GM18870 (cell line): ENCODE results near the gene MYOZ2.

Source experiments
- ATAC-seq: cut with Tn5 transposase; IDR thresholded peaks from one replicate; pipeline ENCODE4 v1.9.1; 2021; ENCODE audit warnings: moderate library complexity; ENCODE audit not compliant: unreplicated experiment

MYOZ2 gene

DNA sequence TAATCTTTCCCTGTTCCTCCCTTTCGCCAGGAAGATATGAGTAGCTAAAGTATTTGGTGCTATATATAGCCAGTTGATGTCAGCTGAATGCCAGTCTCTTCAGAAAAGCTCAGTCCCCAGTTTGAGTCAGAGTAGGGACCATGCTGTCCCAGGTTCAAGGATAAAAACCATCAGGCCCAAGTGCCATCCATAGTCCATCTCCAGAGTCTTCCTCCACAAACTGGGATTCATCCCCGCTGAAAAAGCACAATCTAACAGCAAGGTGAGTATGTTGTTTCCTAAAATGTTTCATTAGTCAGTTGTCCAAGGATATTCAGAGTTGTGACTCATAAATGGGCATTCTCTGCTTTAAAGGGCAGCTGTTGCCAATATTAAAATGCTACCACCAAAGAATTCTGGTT is at the start of gene MYOZ2:
Gene MYOZ2, plus strand, starts transcription at position 112 of the 401 bp plus-strand sequence. CDS start 694 bp downstream, outside the sequence.
- ATAC-seq, result no peak

DNA sequence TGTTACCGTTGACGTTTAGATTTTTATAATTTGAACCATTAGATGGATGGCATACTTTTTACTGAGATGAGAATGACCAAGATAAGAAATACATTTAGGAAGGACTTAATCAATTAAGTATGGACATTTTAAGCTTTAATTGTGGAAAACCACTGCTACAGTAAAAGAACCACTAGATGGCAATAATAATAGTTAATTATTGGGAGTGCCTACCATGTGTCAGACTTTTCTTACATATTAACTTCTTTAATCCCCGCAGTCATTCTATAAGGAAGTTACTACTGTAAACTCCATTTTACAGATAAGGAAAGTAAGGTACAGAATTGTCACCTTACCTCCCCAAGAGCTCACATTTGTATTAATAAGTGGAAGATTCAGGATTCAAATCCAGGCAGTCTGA is 48.5 kb upstream of the MYOZ2 start:
- no peak for ATAC-seq

DNA sequence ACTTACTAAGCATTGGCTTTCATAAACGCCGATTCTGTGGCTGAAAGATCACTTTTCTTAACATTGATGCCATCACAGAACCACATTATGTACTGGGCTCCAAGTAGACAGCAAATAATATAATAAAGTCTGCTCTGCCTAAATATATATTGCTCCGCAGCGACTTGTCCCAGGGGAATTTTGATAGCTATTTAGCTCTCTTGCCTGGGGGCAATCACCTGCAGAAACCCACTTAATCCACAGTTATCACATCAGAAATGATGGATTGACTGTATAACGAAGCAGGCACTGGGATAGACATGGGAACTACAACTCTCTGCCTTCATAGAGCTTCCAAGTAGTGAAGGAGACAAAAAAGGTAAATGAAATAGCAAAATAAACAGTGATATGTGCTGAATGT is 48.0 kb upstream of the MYOZ2 start:
- ATAC-seq, result no peak

DNA sequence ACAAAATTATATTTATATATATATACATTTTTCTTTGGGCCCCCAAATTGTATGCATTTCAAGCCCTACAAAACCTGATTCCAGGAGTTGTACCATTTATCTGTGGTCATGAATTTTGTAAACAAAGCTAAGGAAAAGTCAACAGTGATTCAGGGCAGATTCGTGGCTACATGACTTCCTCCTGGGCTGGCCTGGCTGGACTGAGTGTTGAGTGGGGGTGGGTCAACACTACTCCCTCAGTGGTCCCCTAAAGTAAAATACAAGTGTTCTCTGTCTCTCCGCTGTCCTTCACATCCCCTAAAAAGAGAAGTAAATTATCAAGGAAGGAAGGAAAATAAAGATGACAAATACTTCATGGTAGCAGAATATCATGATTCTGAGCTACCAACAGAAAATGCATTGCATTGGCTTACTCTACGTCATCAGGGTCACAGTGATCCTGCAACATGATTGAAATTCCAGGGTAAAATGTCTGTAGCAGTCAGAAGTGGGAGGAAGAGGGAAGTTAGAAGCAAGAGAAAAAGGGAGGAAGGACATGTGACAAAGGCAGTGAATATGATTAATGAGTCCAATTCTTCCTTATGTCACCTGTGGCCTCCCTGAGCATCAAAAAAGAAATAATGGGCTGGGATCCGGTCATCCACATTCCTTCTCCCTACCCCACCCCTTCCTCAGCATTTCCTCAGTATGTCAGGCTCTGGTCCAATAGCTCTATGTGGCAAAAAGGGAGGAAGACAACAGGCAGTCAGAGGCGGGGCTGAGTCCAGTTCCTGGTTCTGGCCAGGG is 42.4 kb upstream of the MYOZ2 start:
- no peak for ATAC-seq

DNA sequence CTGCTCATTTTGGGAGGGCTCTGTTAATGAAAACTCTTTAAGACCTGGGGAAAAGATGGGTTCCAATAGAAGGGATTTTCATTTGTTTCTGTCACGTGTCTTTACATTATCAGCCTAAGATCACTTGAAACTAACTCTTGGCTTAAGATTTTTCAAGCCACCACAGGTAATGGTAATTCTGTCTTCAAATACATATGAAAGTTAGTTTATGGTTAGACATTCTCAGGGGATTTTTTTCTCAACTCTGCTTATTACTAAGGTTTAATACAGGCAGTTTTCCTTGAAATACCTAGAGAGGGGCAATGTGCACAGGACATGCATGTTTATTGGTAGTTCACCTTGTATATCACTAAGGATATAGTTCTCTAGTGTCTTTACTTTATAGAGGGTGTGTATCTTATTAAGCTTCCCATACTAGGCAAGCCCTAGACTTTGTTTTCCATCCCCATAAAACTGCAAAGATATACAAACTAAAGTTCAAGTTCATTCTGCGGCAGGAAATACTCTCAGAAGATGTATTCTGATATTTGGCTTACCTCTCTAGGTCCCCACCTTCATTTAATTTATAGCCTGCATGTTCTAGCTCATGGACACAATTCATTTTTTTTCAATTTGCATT is 38.2 kb upstream of the MYOZ2 start:
- ATAC-seq, result peak; percentile 45

DNA sequence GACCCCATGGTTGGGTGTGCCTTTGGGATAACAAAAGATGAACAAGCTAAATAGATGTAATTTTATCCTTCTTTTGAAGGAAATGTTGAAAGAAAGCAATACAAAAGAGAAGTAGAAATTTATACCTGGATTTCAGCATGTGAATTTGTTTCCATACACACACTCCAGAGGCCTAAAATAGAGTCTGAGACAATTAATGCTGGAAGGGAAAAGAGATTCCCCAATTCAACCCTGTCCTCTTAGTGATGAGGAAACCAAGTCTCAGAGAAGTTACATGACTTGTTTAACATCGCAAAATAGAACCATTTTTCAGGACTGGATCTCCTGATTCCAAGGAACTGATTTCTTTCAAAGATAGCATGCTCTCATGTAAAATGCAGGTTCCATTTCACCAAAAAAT is 37.3 kb upstream of the MYOZ2 start:
- ATAC-seq, result no peak

DNA sequence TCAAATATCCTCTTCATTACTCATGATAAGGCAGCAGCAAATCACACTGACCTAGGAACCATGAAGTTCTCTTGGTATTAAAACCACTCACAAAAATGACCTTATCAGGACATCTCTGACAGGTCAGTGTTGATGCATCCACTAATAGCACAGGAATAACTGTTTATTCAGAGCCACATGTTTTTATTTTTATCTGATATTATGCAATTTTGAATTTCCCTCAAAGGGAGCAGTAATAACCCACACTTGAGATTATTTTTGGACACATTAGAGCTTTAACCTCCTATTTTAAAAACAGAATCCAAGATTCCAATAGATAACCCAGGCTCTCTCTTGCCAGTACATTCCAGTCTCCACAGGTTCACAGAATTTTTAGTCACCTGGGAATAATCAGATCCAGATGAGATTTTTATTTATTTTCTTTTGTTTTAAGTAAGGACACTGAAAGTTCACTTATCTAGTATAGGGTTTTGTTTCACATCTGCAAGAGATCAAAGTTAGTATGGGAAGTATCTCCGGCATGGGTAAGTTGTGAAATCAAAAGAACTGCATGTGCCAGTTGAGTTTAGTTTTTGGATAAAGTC is 36.3 kb upstream of the MYOZ2 start:
- no peak for ATAC-seq

- no peak for ATAC-seq
Measured at GRCh38 chr4:119100655-119101054, 35.0 kb upstream of the MYOZ2 start.

GRCh38 chr4:119103263-119103662 is 32.4 kb upstream of the MYOZ2 start:
- ATAC-seq, result no peak

DNA sequence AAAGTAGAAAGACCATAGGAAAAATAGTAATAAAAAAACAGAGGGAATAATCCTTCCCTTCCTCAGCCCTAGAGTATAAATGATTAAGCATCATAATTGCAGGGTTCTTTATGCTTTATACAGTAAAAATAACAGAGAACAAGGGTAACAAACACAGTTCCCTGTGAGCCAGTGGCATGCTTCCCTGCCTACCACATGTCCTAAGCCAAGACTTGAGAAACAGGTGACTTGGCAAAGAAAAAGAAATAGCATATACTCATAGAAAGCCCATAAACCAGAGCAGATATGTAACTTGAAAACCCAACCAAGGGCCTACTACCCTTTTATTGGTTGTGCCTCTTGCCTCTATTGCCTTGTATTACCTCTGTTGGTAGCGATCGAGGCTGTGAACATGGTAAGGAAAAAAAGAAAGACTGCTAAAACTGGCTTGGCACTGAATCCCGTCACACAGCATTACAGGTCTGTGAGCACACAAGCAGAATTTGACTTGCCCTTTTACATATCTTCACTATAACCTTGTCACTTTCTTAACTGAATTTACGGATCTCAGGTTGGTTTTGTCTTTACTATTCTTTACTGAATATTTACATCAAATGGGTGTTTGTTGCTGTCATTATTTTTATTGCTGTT is 30.9 kb upstream of the MYOZ2 start:
- ATAC-seq, result no peak

DNA sequence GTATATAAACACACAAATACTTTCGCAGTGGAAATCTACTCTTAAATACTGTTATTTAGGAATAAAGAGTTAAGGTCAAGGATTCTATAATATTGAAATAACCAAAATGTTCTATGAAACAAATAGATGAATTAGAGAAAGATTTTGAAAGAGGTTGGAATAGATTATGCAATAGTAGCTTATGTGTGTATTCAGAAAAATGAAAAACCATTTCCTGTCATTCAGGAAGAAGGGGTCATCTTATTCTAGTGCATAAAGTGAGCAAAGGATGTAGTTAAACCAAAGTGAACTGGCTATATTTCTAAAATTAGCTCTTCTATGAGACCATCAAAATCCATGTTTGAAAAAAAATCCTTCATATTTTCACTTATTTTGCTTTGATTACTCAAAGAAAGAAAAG is 30.0 kb upstream of the MYOZ2 start:
- no peak for ATAC-seq

GRCh38 chr4:119106036-119107000 is 29.3 kb upstream of the MYOZ2 start:
- ATAC-seq, result no peak

GRCh38 chr4:119110121-119110520 is 25.5 kb upstream of the MYOZ2 start:
- ATAC-seq, result no peak

DNA sequence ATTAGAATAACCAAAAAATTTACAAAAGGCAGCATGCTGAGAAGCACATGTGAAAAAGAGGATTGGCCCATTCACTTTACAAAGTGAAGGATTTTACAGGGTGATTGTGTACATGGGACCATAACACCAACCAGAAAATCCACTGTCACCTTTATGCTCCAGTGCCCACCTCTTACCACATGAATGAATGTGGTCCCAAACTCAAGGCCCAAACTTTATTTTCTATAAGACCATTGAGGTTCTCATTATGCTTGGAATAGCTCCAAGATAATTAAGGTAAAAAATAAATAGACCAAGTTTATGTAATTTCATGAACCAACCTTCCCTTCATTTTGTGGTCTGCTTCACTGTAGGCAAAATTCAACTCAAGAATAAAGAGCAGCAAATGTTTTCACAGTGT is 24.3 kb upstream of the MYOZ2 start:
- no peak for ATAC-seq

DNA sequence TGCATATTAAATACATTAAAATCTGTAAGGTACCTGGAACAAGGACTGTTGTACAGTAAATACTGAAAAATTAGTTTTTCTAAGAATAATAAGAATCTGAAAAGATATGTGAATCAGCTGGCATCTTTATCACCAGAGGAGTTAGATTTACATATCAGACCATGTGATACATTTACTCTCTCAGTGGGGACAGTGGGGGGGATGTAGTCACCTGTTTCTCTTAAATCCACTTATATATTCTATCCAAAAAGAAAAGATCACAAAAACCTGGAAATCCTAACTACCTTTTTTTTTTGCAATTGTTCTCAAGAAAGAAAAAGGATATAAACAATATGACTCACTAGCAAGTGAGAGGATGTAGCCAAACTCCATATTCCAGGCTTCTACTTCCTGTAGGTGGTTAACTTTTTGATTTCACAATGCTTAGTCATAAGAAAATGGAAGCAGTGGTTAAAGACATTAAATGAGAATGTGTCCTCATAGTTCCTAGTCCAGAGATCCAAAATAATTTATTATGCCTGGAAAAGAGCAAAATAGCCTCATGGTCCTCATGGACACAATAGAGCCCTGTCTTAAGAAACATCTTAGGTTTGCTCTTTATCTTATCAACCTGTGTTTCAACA is 22.5 kb upstream of the MYOZ2 start:
- no peak for ATAC-seq

DNA sequence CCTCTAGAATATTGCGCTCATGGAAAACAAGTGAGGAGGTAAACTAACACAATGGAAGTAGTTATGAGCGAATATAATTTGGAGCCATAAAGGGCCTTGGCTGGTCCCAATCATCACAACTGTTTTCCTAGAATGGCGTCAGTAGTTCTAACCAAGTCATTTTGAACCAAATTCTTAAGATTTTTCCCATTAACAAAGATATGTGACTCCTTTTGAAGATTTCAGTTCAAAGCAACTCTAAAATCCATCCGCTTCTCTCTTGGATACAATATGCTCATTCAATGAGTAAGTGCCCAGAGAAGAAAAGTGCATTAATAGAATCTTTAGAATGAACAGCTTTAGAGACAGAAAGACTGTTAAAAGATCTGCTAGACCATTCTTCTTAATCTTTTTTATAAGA is 19.6 kb upstream of the MYOZ2 start:
- ATAC-seq, result no peak

- no peak for ATAC-seq
Measured at GRCh38 chr4:119116925-119117900, 18.4 kb upstream of the MYOZ2 start.

DNA sequence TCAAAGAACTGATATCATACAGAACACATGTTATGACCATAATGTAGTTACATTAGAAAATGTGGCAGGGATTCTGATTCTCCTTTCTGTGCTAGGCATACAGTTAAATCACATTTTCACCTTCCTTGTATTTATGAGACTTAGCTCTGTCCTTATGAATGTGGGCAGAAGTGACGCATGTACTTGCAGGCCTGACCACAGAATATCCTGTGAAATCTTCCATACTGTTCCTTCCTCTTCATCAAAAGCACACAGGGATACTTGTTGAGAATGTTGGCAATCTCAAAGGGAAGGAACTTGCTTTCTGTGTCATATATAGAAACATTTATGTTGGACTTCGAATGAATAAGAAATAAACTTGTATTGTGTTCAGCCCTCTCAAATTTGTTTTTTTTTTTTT is 17.2 kb upstream of the MYOZ2 start:
- ATAC-seq, result no peak

- no peak for ATAC-seq
Measured at GRCh38 chr4:119124352-119124751, 11.3 kb upstream of the MYOZ2 start.
